GM12878 (cell line): ENCODE measurements around the gene LIN28B. TPM values are rescaled to one million over a fixed set of nuclear protein-coding genes. Genes with fewer than 3 reads are reported as not detected.

ENCODE experiments used
- ATAC-seq: fragments of 200-7000 bp; cut with Tn5 transposase; 3 replicates; pipeline ENCODE4 v1.9.1; 2020; ENCODE audit warnings: mild to moderate bottlenecking, moderate library complexity
- BruUV-seq: library from RNA; stranded (reverse); fragments of 400-500 nt; replicated peaks from 2 replicates; lab custom pipeline; 2021; lab: Mats Ljungman, UMichigan
- CTCF ChIA-PET: fragments of 300-600 bp; sonication (Branson Sonifier 250); formaldehyde crosslinking; extraction: SDS; loops from one replicate; lab custom pipeline; 2021; ENCODE audit warnings: inconsistent platforms; lab: Yijun Ruan, JAX
- POLR2A ChIA-PET: fragments of 350-600 bp; formaldehyde crosslinking; extraction: SDS; loops from one replicate; lab custom pipeline; 2021; ENCODE audit warnings: inconsistent platforms; lab: Charles Lee
- RAD21 ChIA-PET: fragments of 300-600 bp; sonication (Branson Sonifier 250); formaldehyde crosslinking; loops from one replicate; lab custom pipeline; 2023; ENCODE audit warnings: antibody characterized with exemption; ENCODE audit not compliant: unreplicated experiment; lab: Charles Lee
- SMC1A ChIA-PET: fragments of 300-600 bp; sonication (Branson Sonifier 250); formaldehyde crosslinking; loops from one replicate; lab custom pipeline; 2023; ENCODE audit not compliant: unreplicated experiment, uncharacterized antibody; lab: Charles Lee
- DNase-seq: peaks from one replicate; pipeline ENCODE4 v3.0.0-alpha.2; 2011; ENCODE audit warnings: low read depth, low spot score
- FAIRE-seq: peaks from 3 replicates; lab custom pipeline; 2011; peaks lifted over from hg19 to GRCh38; lab: Jason Lieb, UNC
- H2AFZ ChIP-seq: 2 replicates; pipeline ENCODE4 v1.6.0; 2011; ENCODE audit warnings: low read depth, low read length, control low read depth; ENCODE audit not compliant: control insufficient read depth
- H3K27ac ChIP-seq: 2 replicates; pipeline ENCODE4 v1.5.1; 2011; ENCODE audit warnings: control low read depth; ENCODE audit not compliant: control insufficient read depth, insufficient read depth
- H3K27me3 ChIP-seq, 2 experiments: replicated peaks in 1 of 2; 2 replicates each; pipeline versions ENCODE4 v1.6.0 to v1.6.1; 2011; ENCODE audit warnings: low read length in 1 of 2; ENCODE audit not compliant: control insufficient read depth in 2 of 2, insufficient read depth in 2 of 2
- H3K36me3 ChIP-seq, 2 experiments: 2 replicates each; pipeline ENCODE4 v1.5.1; 2011; ENCODE audit warnings: low read length in 1 of 2; ENCODE audit not compliant: control insufficient read depth in 2 of 2, insufficient read depth in 2 of 2
- H3K4me1 ChIP-seq: 2 replicates; pipeline ENCODE4 v1.6.1; 2011; ENCODE audit warnings: mild to moderate bottlenecking, low read length, moderate library complexity, mixed read lengths; ENCODE audit not compliant: control insufficient read depth, insufficient read depth
- H3K4me2 ChIP-seq: 2 replicates; pipeline ENCODE4 v1.6.0; 2011; ENCODE audit warnings: control low read depth; ENCODE audit not compliant: control insufficient read depth, insufficient read depth
- H3K4me3 ChIP-seq: fragments of 200-600 bp; sonication (generic); 2 replicates; pipeline ENCODE4 v1.5.1; 2016
- H3K79me2 ChIP-seq: 2 replicates; pipeline ENCODE4 v1.6.0; 2011; ENCODE audit warnings: low read length; ENCODE audit not compliant: control insufficient read depth, insufficient read depth
- H3K9ac ChIP-seq: 2 replicates; pipeline ENCODE4 v1.8.0; 2011; ENCODE audit warnings: low read length, control low read depth, mixed read lengths; ENCODE audit not compliant: control insufficient read depth, insufficient read depth
- H3K9me3 ChIP-seq: replicated peaks from 3 replicates; pipeline ENCODE4 v1.5.1; 2011; ENCODE audit warnings: mild to moderate bottlenecking, low read length; ENCODE audit not compliant: control insufficient read depth, insufficient read depth
- H4K20me1 ChIP-seq: 2 replicates; pipeline ENCODE4 v1.6.0; 2011; ENCODE audit not compliant: control insufficient read depth, insufficient read depth
- ATF3 ChIP-seq: IDR thresholded peaks from 2 replicates; pipeline ENCODE4 v1.6.1; 2011; ENCODE audit warnings: low read depth, mild to moderate bottlenecking, low read length, moderate library complexity, borderline replicate concordance; ENCODE audit errors: extremely low read depth
- BMI1 ChIP-seq: fragments of 450-650 bp; IDR thresholded peaks from 2 replicates; pipeline ENCODE4 v1.6.1; 2016; ENCODE audit warnings: mild to moderate bottlenecking, moderate library complexity, borderline replicate concordance
- CBX3 ChIP-seq: fragments of 200-600 bp; sonication (generic); IDR thresholded peaks from 2 replicates; pipeline ENCODE4 v1.6.1; 2016; ENCODE audit warnings: low read depth, borderline replicate concordance
- EGR1 ChIP-seq, 2 experiments: IDR thresholded peaks; 1 replicate in 1 of 2; 2 replicates in 1 of 2; pipeline ENCODE4 v1.6.1; 2011 to 2012; ENCODE audit warnings: low read depth in 2 of 2, low read length in 2 of 2, borderline replicate concordance in 1 of 2, mild to moderate bottlenecking in 1 of 2, moderate library complexity in 1 of 2
- ELK1 ChIP-seq: IDR thresholded peaks from 2 replicates; pipeline ENCODE4 v1.6.1; 2012; ENCODE audit warnings: low read depth, low read length, improper control_type of control experiment
- EP300 ChIP-seq, 2 experiments: fragments of 150-350 bp in 1 of 2; IDR thresholded peaks; 2 replicates each; pipeline ENCODE4 v1.6.1; 2011 to 2012; ENCODE audit warnings: low read depth in 2 of 2, low read length in 2 of 2, borderline replicate concordance in 1 of 2, improper control_type of control experiment in 1 of 2, inconsistent platforms in 1 of 2; ENCODE audit not compliant: control insufficient read depth in 1 of 2
- HCFC1 ChIP-seq: fragments of 150-350 bp; IDR thresholded peaks from 2 replicates; pipeline ENCODE4 v1.6.1; 2014; ENCODE audit warnings: low read length
- HDGF ChIP-seq: fragments of 450-650 bp; IDR thresholded peaks from 2 replicates; pipeline ENCODE4 v1.6.1; 2016; ENCODE audit warnings: antibody characterized with exemption
- JUNB ChIP-seq: IDR thresholded peaks from 2 replicates; pipeline ENCODE4 v1.6.1; 2016; ENCODE audit warnings: antibody characterized with exemption, mild to moderate bottlenecking
- KAT2A ChIP-seq: conservative IDR thresholded peaks from 2 replicates; pipeline ENCODE4 v1.6.1; 2011; ENCODE audit warnings: low read depth, low read length; ENCODE audit not compliant: control insufficient read depth
- MEF2A ChIP-seq: IDR thresholded peaks from 2 replicates; pipeline ENCODE4 v1.6.1; 2011; ENCODE audit warnings: low read depth, mild to moderate bottlenecking, low read length, moderate library complexity; ENCODE audit not compliant: insufficient read depth
- PAX8 ChIP-seq: fragments of 450-650 bp; IDR thresholded peaks from 2 replicates; pipeline ENCODE4 v1.6.1; 2017; ENCODE audit warnings: mild to moderate bottlenecking, moderate library complexity
- RAD21 ChIP-seq: IDR thresholded peaks from 2 replicates; pipeline ENCODE4 v1.6.1; 2011; ENCODE audit warnings: mild to moderate bottlenecking, low read depth, low read length, moderate library complexity; ENCODE audit not compliant: insufficient read depth
- RELA ChIP-seq: fragments of 450-650 bp; IDR thresholded peaks from 2 replicates; pipeline ENCODE4 v1.8.0; 2014; ENCODE audit warnings: borderline replicate concordance; ENCODE audit not compliant: partially characterized antibody
- SMC3 ChIP-seq: IDR thresholded peaks from 2 replicates; pipeline ENCODE4 v1.6.1; 2011; ENCODE audit warnings: low read length, improper control_type of control experiment, borderline replicate concordance
- SUPT20H ChIP-seq: IDR thresholded peaks from 2 replicates; pipeline ENCODE4 v1.6.1; 2011; ENCODE audit warnings: low read depth, mild to moderate bottlenecking, low read length, moderate library complexity, borderline replicate concordance; ENCODE audit not compliant: control insufficient read depth
- TAF1 ChIP-seq: IDR thresholded peaks from 2 replicates; pipeline ENCODE4 v1.6.1; 2011; ENCODE audit warnings: mild to moderate bottlenecking, low read depth, low read length, borderline replicate concordance
- TBL1XR1 ChIP-seq: IDR thresholded peaks from 2 replicates; pipeline ENCODE4 v1.6.1; 2012; ENCODE audit warnings: low read depth, low read length, improper control_type of control experiment
- TCF3 ChIP-seq: IDR thresholded peaks from 2 replicates; pipeline ENCODE4 v1.6.1; 2012; ENCODE audit warnings: low read depth, mild to moderate bottlenecking, low read length, borderline replicate concordance; ENCODE audit not compliant: insufficient read depth
- ZNF217 ChIP-seq: fragments of 450-650 bp; IDR thresholded peaks from 2 replicates; pipeline ENCODE4 v1.6.1; 2017; ENCODE audit warnings: antibody characterized with exemption, mild to moderate bottlenecking
- WGBS: methylation state at CpG from one replicate; pipeline ENCODE4 v1.1.6; 2016; ENCODE audit warnings: low lambda C conversion rate; ENCODE audit not compliant: insufficient replicate concordance, insufficient coverage; ENCODE audit errors: missing lambda C conversion rate; 5-methylcytosine and 5-hydroxymethylcytosine counted together
- in situ Hi-C: fragments of 300-500 bp; cut with MboI; formaldehyde crosslinking; loops from 9 replicates; pipeline ENCODE4 v1.14.3; 2018; ENCODE audit warnings: mixed read lengths
- intact Hi-C: fragments of 100-400 bp; cut with micrococcal nuclease; formaldehyde crosslinking; loops from one replicate; pipeline ENCODE4 v1.14.2; 2022; ENCODE audit not compliant: unreplicated experiment
- polyA plus RNA-seq, 11 experiments: library from polyadenylated mRNA; depleted of rRNA in 4 of 11; unstranded in 6 of 11; stranded (reverse) in 5 of 11; fragments of >200 nt; fragmentation: Nextera tagmentation in 4 of 11; fragmentation: Illumina TruSeq in 1 of 11; extraction: Ambion mirVana in 4 of 11; extraction: Trizol in 1 of 11; gene quantifications; 1 replicate in 1 of 11; 2 replicates in 10 of 11; pipeline versions ENCODE4 v1.2.1 to v1.2.3, GENCODE V29; 2011 to 2016; ENCODE audit warnings: inconsistent platforms in 2 of 11, missing spikeins in 2 of 11, low read depth in 1 of 11
- total RNA-seq, 4 experiments: library from RNA; depleted of rRNA in 3 of 4; stranded (reverse); fragments of >200 nt in 3 of 4; fragmentation: Illumina TruSeq in 1 of 4; extraction: Trizol in 1 of 4; gene quantifications; 2 replicates each; pipeline versions ENCODE4 v1.2.1 to v1.2.3, GENCODE V29; 2013 to 2021

Gene LIN28B
- total and polyA plus RNA-seq, 10 of the 15 experiments (the other 5 are each of a cell fraction or from before 2014, with no cell fraction given), result 0.01 to 2.4 (median 0.09) TPM; not detected in 6

- H3K79me2 ChIP-seq, result no peaks in the 10 kb centered on the region
- H2AFZ ChIP-seq, result no peak overlapping the region
- H3K27me3 ChIP-seq, result no peaks in the 10 kb centered on the region
- H3K36me3 ChIP-seq, result no peaks in the 10 kb centered on the region
- in situ Hi-C loops, result no loop called here
- H3K9ac ChIP-seq, result no peak overlapping the region
- no peak for FAIRE-seq
- H4K20me1 ChIP-seq, result no peaks in the 10 kb centered on the region
- ChIA-PET SMC1A (no interaction called here), CTCF (no interaction called here), RAD21 (no interaction called here), POLR2A (no interaction called here)
- no peaks in the 10 kb centered on the region for H3K4me1 ChIP-seq
- intact Hi-C loops, result no loop called here
- DNase-seq, result no peak
- BruUV-seq, result no TSS peak
- TF ChIP-seq HCFC1 (no peak), EGR1 (IDR thresholded peaks at IDR 0.05; ENCODE audit: borderline replicate concordance in 1 of 2, low read depth in 2 of 2, low read length in 2 of 2) (no peak), PAX8 (no peak), KAT2A (no peak), BMI1 (no peak), JUNB (no peak), ATF3 (no peak), RELA (no peak), SUPT20H (no peak), EP300 (IDR thresholded peaks at IDR 0.05; ENCODE audit: borderline replicate concordance in 1 of 2, control insufficient read depth in 1 of 2, low read depth in 2 of 2, low read length in 2 of 2) (no peak), ZNF217 (no peak), TAF1 (no peak), RAD21 (no peak), SMC3 (no peak), TBL1XR1 (no peak), TCF3 (no peak), CBX3 (no peak), MEF2A (no peak), ELK1 (no peak), HDGF (no peak)
- no peak for ATAC-seq
- no peaks in the 10 kb centered on the region for H3K9me3 ChIP-seq
- no peak overlapping the region for H3K4me2 ChIP-seq
- no peak overlapping the region for H3K27ac ChIP-seq
- no peak overlapping the region for H3K4me3 ChIP-seq
- WGBS, result 13% methylated on average over 2 of the region's 2 CpGs
Observed at GRCh38 chr6:105019285-105019684, 62.4 kb downstream of the LIN28B start.
